Natural killer cell (primary cell): Measurements from ENCODE around the gene NPW. TPM values are rescaled to one million over a fixed set of nuclear protein-coding genes. Genes with fewer than 3 reads are reported as not detected.

Experiments
- ATAC-seq, 3 donors: fragments of 150-1000 bp in 2 of 3; fragments of 200-7000 bp in 1 of 3; cut with Tn5 transposase; 1 replicate in 1 of 3; 2 replicates in 2 of 3; pipeline ENCODE4 v1.10.0; 2021; ENCODE audit warnings: mild to moderate bottlenecking in 2 of 3, moderate library complexity in 2 of 3
- DNase-seq, 2 donors: peaks; one replicate each; pipeline versions ENCODE4 v3.0.0 to v3.0.0-alpha.2; 2013 to 2021; ENCODE audit warnings: mixed read lengths in 1 of 2
- H3K27ac ChIP-seq: one replicate; pipeline ENCODE4 v1.5.1; 2013; ENCODE audit warnings: mild to moderate bottlenecking, low read length
- H3K27me3 ChIP-seq: one replicate; pipeline ENCODE4 v1.6.1; 2013; ENCODE audit warnings: low read length; ENCODE audit not compliant: control insufficient read depth, insufficient read depth
- H3K36me3 ChIP-seq: one replicate; pipeline ENCODE4 v1.6.1; 2013; ENCODE audit warnings: low read length; ENCODE audit not compliant: control insufficient read depth, insufficient read depth
- H3K4me1 ChIP-seq: one replicate; pipeline ENCODE4 v1.6.1; 2013; ENCODE audit warnings: low read length; ENCODE audit not compliant: control insufficient read depth, insufficient read depth
- H3K4me3 ChIP-seq: one replicate; pipeline ENCODE4 v1.5.1; 2013; ENCODE audit warnings: low read length
- H3K9me3 ChIP-seq: one replicate; pipeline ENCODE4 v1.6.1; 2013; ENCODE audit warnings: low read length; ENCODE audit not compliant: control insufficient read depth, insufficient read depth
- H3K27ac Mint-ChIP-seq, 2 donors: one replicate each; pipeline ENCODE4 v1.8.0; 2022; ENCODE audit warnings: mild to moderate bottlenecking in 2 of 2, mixed read lengths in 2 of 2, moderate library complexity in 1 of 2
- H3K27me3 Mint-ChIP-seq, 2 donors: one replicate each; pipeline ENCODE4 v1.8.0; 2022; ENCODE audit warnings: low read depth in 2 of 2, mixed read lengths in 2 of 2
- H3K36me3 Mint-ChIP-seq: one replicate; pipeline ENCODE4 v1.8.0; 2022; ENCODE audit warnings: mixed read lengths
- H3K4me1 Mint-ChIP-seq, 2 donors: one replicate each; pipeline ENCODE4 v1.8.0; 2022; ENCODE audit warnings: mixed read lengths in 2 of 2
- H3K4me3 Mint-ChIP-seq: one replicate; pipeline ENCODE4 v1.8.0; 2022; ENCODE audit warnings: mild to moderate bottlenecking, moderate library complexity, mixed read lengths
- H3K9me3 Mint-ChIP-seq, 2 donors: one replicate each; pipeline ENCODE4 v1.8.0; 2022; ENCODE audit warnings: mixed read lengths in 2 of 2
- WGBS: methylation state at CpG from one replicate; pipeline ENCODE4 v1.1.7; 2013; ENCODE audit warnings: missing lambda C conversion rate; ENCODE audit not compliant: insufficient coverage; 5-methylcytosine and 5-hydroxymethylcytosine counted together
- intact Hi-C: fragments of 100-400 bp; cut with micrococcal nuclease; formaldehyde crosslinking; loops from one replicate; pipeline ENCODE4 v1.14.2; 2022
- total RNA-seq, 4 donors: library from RNA; stranded (reverse); fragments of 120-200 nt in 1 of 4; gene quantifications; one replicate each; pipeline versions ENCODE4 v1.2.3 to v1.2.4, GENCODE V29; 2013 to 2022
- TF ChIP-seq, protein P1 (sequence below): fragments of 200-600 bp; IDR thresholded peaks from one replicate; pipeline ENCODE4 v1.8.0; 2022; ENCODE audit warnings: antibody characterized with exemption

Gene NPW
- total RNA-seq, 3 donors from 2014 or later (not counting 1 experiment from before 2014, with no cell fraction given) = 0.80 TPM; not detected in 2

DNA sequence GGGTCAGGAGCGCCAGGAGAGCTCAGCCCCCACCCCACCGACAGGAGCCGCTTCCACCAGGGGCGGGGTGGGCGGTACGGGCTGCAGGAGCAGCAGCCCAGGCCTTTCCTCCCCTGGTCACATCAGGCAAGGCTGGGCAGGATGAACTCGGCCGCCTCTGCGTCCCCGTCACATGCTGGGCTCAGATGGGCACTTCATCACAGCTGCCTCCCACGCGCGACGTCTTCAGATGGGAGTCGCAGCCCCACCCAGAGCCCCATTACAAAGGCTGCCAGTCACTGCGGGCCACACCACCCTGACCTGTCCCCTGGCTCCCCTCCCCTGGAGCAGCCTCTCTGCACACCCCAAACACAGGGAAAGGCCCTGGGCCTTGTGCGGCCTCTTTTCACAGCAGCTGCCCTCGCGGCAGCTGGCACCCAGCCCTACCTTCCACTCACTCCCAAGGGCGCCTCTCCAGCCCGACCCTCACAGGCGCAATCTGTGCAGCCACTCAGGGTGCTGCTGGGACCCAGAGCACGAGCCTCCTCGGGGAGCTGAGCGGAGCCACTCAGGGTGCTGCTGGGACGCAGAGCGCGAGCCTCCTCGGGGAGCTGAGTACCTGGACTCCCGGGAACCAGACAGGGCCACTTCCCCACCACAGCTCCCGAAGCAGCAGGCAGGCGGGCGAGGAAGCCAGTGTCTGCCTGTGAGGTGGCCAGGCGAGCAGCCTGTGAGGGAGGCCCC lies 14.6 kb upstream of the NPW start:
- H3K27ac Mint-ChIP-seq = no peak overlapping the region
- H3K4me1 ChIP-seq = peaks cover 55% of the 10 kb centered on the region
- no peak for ATAC-seq

DNA sequence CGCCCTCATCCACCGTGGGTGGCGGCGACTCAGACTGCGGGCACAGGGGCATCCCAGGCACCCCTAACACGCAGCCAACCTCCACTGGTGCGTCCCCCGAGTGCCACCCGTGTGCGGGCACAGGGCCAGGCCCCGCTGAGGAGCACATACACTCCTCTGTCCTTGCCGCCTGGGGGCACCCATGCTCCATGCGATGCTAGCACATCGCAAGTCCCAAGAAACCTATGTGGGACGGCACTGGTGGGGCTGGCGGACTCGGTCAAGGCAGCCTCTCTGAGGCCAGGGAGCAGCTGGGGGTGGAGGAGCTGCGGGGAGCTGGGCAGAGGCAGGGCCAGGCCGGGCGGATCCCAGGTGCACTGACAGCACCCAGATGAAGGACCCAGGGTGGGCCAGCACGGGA lies 13.9 kb upstream of the NPW start:
- Mint-ChIP-seq H3K4me1 (peaks cover 28 to 54% of the 10 kb centered on the region in 2 donors), H3K4me3 (peak overlapping the region; percentile 28), H3K36me3 (no peaks in the 10 kb centered on the region), H3K9me3 (no peaks in the 10 kb centered on the region), H3K27ac (peak overlapping the region; percentile 18 to 52), H3K27me3 (no peaks in the 10 kb centered on the region)
- peaks cover 26% of the 10 kb centered on the region for H3K36me3 ChIP-seq
- 57% methylated on average over 21 of the region's 21 CpGs for WGBS
- H3K27ac ChIP-seq = no peak overlapping the region
- TF ChIP-seq, protein P1, sequence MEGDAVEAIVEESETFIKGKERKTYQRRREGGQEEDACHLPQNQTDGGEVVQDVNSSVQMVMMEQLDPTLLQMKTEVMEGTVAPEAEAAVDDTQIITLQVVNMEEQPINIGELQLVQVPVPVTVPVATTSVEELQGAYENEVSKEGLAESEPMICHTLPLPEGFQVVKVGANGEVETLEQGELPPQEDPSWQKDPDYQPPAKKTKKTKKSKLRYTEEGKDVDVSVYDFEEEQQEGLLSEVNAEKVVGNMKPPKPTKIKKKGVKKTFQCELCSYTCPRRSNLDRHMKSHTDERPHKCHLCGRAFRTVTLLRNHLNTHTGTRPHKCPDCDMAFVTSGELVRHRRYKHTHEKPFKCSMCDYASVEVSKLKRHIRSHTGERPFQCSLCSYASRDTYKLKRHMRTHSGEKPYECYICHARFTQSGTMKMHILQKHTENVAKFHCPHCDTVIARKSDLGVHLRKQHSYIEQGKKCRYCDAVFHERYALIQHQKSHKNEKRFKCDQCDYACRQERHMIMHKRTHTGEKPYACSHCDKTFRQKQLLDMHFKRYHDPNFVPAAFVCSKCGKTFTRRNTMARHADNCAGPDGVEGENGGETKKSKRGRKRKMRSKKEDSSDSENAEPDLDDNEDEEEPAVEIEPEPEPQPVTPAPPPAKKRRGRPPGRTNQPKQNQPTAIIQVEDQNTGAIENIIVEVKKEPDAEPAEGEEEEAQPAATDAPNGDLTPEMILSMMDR = no peak
- intact Hi-C loops = loop anchor here (10.0 kb wide), 2 partner anchors 479 to 659 kb away; no protein-coding TSS in a partner anchor
- H3K4me1 ChIP-seq = peaks cover 62% of the 10 kb centered on the region
- no peaks in the 10 kb centered on the region for H3K27me3 ChIP-seq
- H3K9me3 ChIP-seq = no peaks in the 10 kb centered on the region
- ATAC-seq (no peak), DNase-seq (no peak)
- no peak overlapping the region for H3K4me3 ChIP-seq

More for the DNA sequence above, 14.6 kb upstream of the NPW start:
- H3K27ac ChIP-seq = no peak overlapping the region
- no peak overlapping the region for H3K4me3 ChIP-seq
- H3K9me3 Mint-ChIP-seq = no peaks in the 10 kb centered on the region
- no peak for DNase-seq
- WGBS = 83% methylated on average over 34 of the region's 34 CpGs
- H3K4me1 Mint-ChIP-seq = peaks cover 23 to 50% of the 10 kb centered on the region in 2 donors
- H3K36me3 ChIP-seq = peaks cover 30% of the 10 kb centered on the region
- no peaks in the 10 kb centered on the region for H3K9me3 ChIP-seq
- no peaks in the 10 kb centered on the region for H3K27me3 ChIP-seq
- H3K36me3 Mint-ChIP-seq = no peaks in the 10 kb centered on the region
- no peaks in the 10 kb centered on the region for H3K27me3 Mint-ChIP-seq
- no peak overlapping the region for H3K4me3 Mint-ChIP-seq
- TF ChIP-seq, protein P1 = no peak
- intact Hi-C loops = loop anchor here (10.0 kb wide), 2 partner anchors 480 to 660 kb away; no protein-coding TSS in a partner anchor

GRCh38 chr16:2006317-2006716 lies 13.3 kb upstream of the NPW start:
- Mint-ChIP-seq H3K9me3 (no peaks in the 10 kb centered on the region), H3K4me3 (peak overlapping the region; percentile 40), H3K27ac (peak overlapping the region; percentile 18 to 94), H3K36me3 (no peaks in the 10 kb centered on the region), H3K4me1 (peaks cover 28 to 54% of the 10 kb centered on the region in 2 donors), H3K27me3 (no peaks in the 10 kb centered on the region)
- Histone ChIP-seq H3K9me3 (no peaks in the 10 kb centered on the region), H3K36me3 (peaks cover 22% of the 10 kb centered on the region), H3K4me3 (no peak overlapping the region), H3K27me3 (no peaks in the 10 kb centered on the region), H3K4me1 (peaks cover 64% of the 10 kb centered on the region), H3K27ac (no peak overlapping the region)
- intact Hi-C loops = loop anchor here (10.0 kb wide), 2 partner anchors 478 to 658 kb away; no protein-coding TSS in a partner anchor
- TF ChIP-seq, protein P1 = no peak
- WGBS = 93% methylated on average over 8 of the region's 8 CpGs
- DNase-seq (no peak), ATAC-seq (no peak)
